Femur (tissue), 1 donor: ENCODE measurements around the gene U2AF1L4.

ENCODE experiments used
- DNase-seq: peaks from one replicate; pipeline ENCODE4 v3.0.0-alpha.2; 2017

Gene U2AF1L4

DNA sequence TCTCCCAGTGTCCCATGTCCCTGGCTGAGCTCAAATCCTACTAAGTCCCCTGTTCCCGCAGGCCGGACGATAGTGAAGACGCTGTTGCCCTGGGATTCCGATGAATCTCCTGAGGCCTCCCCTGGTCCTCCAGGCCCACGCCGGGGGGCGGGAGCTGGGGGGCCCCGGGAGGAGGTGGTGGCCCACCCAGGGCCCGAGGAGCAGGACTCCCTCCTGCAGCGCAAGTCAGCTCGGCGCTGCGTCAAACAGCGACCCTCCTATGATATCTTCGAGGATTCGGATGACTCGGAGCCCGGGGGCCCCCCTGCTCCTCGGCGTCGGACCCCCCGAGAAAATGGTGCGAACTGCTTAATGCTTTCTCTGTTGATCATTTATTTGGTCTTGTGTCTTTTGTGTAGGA is 21.5 kb downstream of the U2AF1L4 start:
- no peak for DNase-seq

DNA sequence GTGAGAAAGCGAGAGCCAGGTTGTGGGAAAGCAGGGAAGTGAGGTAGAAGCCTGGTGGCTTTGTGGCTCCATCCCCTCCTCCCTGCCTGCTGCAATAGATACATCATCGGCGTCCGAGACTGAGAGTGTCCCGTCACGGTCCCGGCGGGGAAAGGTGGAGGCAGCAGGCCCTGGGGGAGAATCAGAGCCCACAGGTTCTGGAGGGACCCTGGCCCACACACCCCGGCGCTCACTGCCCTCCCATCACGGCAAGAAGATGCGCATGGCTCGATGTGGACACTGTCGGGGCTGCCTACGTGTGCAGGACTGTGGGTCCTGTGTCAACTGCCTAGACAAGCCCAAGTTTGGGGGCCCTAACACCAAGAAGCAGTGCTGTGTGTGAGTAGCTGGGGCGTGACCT is 22.3 kb downstream of the U2AF1L4 start:
- peak; percentile 8 for DNase-seq

- peak; percentile 16 for DNase-seq
Observed at GRCh38 chr19:35722461-35722860, 22.8 kb downstream of the U2AF1L4 start.

GRCh38 chr19:35721374-35721773 is 23.8 kb downstream of the U2AF1L4 start:
- DNase-seq, result peak; percentile 13

- DNase-seq, result peak; percentile 26
Observed at GRCh38 chr19:35720648-35721047, 24.6 kb downstream of the U2AF1L4 start.

DNA sequence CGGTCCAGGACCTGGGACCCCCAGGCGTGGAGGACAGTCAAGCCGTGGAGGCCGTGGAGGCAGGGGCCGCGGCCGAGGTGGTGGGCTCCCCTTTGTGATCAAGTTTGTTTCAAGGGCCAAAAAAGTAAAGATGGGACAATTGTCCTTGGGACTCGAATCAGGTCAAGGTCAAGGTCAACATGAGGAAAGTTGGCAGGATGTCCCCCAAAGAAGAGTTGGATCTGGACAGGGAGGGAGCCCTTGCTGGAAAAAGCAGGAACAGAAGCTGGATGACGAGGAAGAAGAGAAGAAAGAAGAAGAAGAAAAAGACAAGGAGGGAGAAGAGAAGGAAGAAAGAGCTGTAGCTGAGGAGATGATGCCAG is 25.1 kb downstream of the U2AF1L4 start:
- no peak for DNase-seq

- DNase-seq, result no peak
Observed at GRCh38 chr19:35719402-35720162, 25.6 kb downstream of the U2AF1L4 start.

- no peak for DNase-seq
Observed at GRCh38 chr19:35718345-35719041, 26.7 kb downstream of the U2AF1L4 start.

DNA sequence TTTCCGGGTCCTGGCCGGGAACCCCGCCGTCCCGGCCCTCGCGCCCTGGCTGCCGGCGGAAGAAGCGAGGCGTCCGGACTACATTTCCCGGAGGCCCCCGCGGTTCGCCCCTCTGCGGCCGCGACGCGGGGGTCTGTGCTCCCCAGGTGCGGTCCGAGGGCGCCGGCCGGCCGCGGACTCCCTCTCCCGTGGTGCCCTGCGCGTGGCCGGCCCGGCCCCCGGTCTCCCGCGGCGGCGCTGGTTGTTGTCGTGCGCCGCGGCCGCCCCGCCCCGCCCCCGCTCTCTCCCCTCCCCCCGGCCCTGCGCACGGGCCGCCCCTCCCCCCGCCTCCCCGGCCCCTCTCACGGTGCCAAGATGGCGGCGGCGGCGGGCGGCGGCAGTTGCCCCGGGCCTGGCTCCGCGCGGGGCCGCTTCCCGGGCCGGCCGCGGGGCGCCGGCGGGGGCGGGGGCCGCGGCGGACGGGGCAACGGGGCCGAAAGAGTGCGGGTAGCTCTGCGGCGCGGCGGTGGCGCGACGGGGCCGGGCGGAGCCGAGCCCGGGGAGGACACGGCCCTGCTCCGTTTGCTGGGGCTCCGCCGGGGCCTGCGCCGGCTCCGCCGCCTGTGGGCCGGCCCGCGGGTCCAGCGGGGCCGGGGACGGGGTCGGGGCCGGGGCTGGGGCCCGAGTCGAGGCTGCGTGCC is 27.4 kb downstream of the U2AF1L4 start, which contains the start of gene KMT2B:
TSS of gene KMT2B (plus strand) at position 339 of the 680 bp plus-strand sequence. CDS start at position 355, 16 bp downstream.
- peak; percentile 97 for DNase-seq

DNA sequence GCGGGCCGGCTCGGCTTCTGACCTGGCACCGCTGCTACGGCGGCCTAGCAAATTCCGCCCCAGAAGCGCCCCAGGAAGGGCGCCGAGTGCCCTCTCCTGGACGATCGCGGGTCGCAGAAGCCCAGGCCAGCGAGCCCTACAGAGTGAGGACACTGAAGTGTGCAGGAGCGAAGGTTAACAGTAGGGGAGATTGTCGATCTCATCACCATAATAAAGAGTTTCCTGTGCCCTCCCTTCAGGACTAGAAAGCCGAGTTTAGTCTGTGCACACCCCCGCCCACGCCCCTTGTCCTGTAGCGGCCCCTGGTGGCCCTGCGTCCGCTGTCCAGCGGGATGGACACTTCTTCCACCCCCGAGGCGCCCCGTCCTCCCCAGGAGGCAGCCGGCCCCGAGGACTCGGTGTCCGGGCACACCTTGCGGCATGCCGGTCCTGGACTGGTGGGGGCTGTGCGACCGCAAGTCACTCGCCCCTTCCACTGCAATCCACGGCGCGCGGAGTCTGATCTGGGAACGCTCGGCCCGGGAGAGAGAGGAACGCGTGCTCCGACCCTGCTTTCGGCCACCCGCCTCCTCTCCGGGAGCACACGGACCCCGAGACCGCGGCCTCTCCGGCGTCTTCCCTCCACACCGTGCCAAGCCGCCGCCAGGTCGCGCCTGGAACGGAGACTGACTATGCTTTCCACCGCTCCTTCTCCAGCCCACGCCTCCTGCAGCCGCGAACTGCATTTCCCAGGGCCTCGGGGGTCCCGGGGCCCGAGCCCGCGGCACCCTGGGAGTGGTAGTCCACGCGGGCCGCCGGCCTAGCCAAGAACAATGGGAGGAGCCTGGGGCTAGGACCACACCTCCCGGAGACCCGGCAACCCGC is 28.2 kb downstream of the U2AF1L4 start:
- DNase-seq, result peak; percentile 91

DNA sequence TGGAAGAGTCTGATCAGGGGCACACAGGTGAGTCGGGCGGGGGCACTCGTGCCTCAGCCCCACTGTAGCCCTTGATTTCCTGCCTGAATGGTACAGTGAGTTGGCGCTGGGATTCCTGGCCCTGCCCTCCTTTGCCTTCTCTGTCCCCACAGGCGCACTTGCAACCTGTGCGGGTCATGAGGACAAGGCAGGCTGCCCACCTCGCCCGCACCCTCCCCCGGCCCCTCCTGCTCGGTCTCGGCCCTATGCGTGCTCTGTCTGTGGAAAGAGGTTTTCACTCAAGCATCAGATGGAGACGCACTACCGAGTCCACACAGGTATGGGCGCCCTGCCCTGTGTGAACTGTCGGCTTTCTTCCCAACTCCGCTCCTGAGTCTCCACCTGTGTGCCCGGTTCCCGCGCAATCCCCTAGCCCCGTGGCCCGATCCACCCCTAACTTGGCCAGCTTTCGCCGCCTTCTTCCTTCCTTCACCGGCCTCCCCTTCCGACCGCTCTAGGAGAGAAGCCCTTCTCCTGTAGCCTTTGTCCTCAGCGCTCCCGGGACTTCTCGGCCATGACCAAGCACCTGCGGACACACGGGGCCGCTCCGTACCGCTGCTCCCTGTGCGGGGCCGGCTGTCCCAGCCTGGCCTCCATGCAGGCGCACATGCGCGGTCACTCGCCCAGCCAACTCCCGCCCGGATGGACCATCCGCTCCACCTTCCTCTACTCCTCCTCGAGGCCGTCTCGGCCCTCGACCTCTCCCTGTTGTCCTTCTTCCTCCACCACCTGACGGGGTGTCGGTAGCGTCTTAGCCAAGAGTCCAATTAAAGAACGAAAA is 29.0 kb downstream of the U2AF1L4 start:
- no peak for DNase-seq

DNA sequence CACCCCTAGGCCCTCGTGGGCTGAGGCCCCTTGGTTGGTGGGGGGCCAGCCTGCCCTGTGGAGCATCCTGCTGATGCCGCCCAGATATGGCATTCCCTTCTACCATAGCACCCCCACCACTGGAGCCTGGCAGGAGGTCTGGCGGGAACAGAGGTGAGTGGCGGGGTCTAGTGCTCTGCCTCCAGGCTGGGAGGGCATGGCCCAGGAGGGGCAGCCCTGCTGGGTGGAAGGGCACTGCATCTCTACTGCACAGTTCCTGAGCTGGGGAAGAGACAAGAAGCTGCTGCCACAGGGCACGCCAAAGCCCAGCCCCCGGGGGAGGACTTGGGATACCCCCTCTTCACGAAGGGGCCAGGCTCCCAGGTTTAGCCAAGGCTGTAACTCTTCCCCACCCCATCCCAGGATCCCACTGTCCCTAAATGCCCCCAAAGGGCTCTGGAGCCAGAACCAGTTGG is 29.8 kb downstream of the U2AF1L4 start:
- no peak for DNase-seq

GRCh38 chr19:35714601-35715354 is 30.4 kb downstream of the U2AF1L4 start:
- DNase-seq, result no peak

DNA sequence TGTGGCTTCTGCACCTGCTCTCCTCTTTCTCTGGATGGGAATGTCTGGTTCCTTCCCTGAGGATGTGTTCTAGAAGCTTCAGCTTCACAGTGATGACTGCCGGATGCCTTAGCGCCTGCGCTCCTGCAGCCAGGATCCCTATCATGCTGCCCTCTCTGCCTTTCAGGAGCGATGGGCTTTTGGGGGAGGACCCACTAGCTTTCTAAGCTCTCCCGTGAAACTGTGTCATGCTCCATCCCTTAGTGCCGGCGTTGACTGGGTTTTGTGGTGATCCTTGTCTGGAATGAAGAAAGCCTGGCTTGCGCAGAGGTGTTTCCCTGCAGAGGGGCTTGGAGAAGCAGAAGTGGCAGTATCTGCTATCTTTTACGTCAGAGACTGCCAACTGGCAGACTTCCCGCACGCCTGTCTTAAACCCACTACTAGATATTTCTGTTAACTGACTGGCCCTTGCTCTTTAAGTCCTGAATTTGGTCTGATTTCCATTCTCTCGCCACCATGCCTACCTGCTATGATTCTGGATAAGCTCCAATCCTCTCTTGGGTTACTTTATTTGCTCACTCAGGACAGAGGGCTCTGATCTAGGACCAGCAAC is 31.2 kb downstream of the U2AF1L4 start:
- no peak for DNase-seq

- no peak for DNase-seq
Observed at GRCh38 chr19:35713506-35713850, 31.7 kb downstream of the U2AF1L4 start.

- no peak for DNase-seq
Observed at GRCh38 chr19:35712567-35713505, 32.4 kb downstream of the U2AF1L4 start.

GRCh38 chr19:35710784-35711723 is 34.2 kb downstream of the U2AF1L4 start:
- no peak for DNase-seq

DNA sequence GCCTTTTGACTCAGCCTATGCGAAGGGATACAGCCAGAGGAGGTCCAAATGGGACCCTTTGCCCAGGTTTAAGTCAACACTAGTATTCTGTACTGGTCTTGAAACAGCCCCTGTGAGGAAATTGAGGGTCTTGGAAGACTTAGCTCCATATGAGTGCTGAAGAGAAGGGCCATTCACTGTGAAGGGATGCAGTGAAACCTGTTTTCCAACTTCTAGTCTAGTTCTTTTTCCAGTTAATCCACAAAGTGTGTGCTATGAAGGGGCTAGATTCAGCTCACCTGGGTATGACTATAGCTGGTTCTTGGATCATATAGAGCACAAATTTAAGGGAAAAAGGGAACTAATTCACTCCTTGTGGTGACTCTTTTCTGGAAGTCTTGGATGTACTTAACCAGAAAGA is 36.8 kb downstream of the U2AF1L4 start:
- DNase-seq, result no peak
